PC-3 (cell line): ENCODE data around the gene GALNTL6.

Source experiments
- EZH2 ChIP-seq: fragments of 300-600 bp; sonication (generic); IDR thresholded peaks from one replicate; pipeline ENCODE4 v1.6.1; 2017; ENCODE audit warnings: antibody characterized with exemption, mild to moderate bottlenecking, low read length; ENCODE audit not compliant: unreplicated experiment
- EZH2phosphoT487 ChIP-seq: fragments of 300-600 bp; sonication (generic); IDR thresholded peaks from 2 replicates; pipeline ENCODE4 v1.6.1; 2018; ENCODE audit warnings: mild to moderate bottlenecking, antibody characterized with exemption, low read length, borderline replicate concordance
- TF ChIP-seq, protein P1 (sequence below): fragments of 300-600 bp; sonication (generic); conservative IDR thresholded peaks from 2 replicates; pipeline ENCODE4 v1.5.1; 2017; ENCODE audit warnings: antibody characterized with exemption, low read depth, mild to moderate bottlenecking, low read length

DNA sequence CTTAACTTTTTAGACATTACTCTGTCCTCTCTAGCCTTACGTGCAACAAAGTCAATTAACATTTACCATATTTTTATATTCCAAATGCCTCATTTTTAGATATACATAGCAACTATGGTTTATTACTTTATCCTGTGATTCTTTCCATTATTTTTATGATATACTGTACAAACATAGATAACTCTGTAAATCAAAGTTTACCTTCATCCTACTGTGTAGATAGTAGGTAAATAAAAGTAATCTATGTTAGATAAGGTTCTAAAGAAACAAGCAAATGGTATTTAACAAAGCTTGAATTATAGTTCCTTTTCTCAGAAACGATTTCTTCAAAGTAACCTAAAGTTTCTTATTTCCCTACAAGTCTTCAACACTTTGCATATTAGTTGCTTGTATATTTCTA, 350.0 kb downstream of the GALNTL6 start:
- TF ChIP-seq, protein P1, sequence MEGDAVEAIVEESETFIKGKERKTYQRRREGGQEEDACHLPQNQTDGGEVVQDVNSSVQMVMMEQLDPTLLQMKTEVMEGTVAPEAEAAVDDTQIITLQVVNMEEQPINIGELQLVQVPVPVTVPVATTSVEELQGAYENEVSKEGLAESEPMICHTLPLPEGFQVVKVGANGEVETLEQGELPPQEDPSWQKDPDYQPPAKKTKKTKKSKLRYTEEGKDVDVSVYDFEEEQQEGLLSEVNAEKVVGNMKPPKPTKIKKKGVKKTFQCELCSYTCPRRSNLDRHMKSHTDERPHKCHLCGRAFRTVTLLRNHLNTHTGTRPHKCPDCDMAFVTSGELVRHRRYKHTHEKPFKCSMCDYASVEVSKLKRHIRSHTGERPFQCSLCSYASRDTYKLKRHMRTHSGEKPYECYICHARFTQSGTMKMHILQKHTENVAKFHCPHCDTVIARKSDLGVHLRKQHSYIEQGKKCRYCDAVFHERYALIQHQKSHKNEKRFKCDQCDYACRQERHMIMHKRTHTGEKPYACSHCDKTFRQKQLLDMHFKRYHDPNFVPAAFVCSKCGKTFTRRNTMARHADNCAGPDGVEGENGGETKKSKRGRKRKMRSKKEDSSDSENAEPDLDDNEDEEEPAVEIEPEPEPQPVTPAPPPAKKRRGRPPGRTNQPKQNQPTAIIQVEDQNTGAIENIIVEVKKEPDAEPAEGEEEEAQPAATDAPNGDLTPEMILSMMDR = no peak
- TF ChIP-seq EZH2 = no peak
- TF ChIP-seq EZH2phosphoT487 = no peak
